HG03280 (cell line): ENCODE results near the gene STPG4.

Experiments used
- ATAC-seq: cut with Tn5 transposase; IDR thresholded peaks from one replicate; pipeline ENCODE4 v1.9.1; 2021; ENCODE audit warnings: mild to moderate bottlenecking, moderate library complexity; ENCODE audit not compliant: unreplicated experiment

STPG4 gene

DNA sequence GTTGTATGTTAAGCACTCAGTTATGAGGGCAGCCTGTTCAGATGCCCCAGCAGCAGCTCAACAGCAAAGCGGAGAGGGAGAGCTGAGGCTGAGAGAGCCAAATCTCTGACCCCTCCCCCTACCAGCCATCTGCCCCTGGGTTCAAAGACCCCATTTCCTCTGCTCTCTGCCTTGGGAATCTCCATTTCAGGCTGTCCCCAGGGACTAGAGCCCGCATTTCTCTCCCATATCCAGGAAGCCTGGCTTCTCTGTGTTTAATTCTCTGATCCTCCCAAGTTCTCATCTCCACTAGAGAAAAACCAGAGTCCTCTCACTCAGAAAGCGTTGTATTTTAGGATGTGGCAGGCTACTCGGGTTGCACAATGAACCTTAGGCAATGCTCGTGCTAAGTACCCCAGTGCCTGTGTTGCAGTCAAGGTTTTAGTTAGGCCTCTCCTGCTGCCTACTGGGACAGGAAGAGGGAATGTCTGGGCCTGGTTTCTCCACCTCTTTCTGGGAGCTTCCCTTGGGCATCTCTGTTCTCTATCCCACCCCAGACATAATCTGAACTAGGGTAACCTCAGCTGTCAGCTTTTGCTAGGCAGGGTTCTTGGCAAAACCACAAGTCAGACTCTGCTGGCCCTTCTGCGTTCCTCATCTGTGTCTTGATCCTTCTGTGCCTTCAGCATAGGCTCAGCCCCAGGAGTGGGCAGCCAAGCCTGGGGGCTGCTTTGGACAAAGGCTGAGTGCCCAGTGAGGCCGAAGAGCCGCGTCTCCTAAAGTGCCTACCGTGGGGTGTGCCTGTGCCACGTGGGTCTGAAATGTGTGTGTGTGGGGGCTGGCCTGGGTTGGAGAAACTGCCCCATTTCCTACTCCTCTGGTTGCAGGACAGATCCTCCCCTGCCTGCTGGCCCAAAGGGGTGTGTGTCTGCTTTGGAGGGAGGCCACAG lies 96.8 kb downstream of the STPG4 start:
- ATAC-seq = no peak

DNA sequence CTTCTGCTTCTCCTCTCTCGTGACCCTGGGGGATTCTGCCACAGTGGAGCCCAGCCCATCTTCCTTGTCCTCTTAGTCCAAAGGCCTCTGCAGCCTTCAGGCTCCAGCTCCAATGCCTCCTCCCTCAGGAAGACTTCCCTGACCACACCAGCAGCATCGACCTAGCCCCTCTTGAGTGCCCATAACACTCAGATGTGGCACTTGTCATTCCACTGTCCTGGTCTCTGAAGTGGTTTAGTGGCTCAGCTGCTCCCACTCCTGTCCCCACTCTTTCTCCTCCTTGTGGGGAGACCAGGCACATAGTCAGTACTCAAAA lies 97.5 kb downstream of the STPG4 start:
- ATAC-seq = no peak

DNA sequence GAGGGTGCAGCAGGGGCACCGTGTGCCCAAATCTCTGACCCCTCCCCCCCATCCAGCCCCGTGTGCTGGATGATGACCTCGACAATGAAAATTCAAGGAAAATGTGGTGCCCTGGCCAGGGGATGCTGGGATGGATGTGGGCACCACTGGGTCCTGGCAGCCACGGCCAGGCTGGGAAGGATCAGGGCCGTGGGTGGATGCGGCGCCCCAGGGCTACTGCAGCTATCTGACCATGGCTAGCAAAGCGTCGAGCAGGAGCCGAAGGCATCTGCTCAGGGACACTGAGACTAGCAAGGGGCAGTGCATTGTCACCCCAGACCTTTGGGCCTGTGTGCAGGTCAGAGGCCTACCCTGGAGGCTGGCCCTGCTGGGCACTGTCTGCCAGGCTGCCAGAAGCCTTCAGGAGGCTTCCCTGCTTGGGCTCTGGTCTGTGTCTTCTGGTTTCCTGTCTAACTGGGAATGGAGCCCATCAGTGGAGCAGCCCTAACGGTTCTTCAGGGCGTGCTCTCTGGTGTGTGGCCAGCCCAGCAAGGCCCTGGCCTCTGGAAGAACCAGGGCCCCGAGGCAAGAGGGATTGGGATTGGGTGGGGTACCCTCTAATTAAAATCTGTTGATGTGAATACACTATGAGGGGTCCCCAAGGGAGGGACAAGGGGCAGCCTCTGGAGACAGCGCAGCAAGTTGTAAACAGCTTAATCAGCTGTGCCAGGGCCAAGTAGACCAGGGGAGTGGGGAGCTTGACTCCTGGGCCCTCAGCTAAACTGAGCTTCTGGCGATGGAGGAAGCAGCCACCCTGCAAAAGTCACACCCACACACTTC lies 98.0 kb downstream of the STPG4 start:
- ATAC-seq = no peak

DNA sequence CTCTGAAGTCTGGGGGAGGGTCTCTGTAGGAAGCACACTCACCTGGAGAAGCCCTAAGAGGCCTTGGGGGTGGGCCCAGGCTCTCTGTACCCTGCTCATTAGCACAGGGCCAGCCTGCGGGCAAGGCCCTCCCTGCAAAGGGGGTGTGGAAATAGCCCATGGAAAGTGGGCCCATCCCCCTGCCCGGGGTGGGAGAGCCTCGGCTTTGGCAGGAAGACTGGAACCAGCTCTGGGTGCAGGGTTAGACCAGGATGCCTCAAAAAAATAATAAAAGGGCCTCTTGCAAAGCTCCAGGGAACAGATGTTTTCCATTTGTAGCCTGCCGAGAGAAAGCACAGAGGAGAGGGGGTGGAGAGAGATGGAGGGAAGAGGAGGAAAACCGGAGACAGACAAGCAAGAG lies 98.7 kb downstream of the STPG4 start:
- ATAC-seq = no peak

DNA sequence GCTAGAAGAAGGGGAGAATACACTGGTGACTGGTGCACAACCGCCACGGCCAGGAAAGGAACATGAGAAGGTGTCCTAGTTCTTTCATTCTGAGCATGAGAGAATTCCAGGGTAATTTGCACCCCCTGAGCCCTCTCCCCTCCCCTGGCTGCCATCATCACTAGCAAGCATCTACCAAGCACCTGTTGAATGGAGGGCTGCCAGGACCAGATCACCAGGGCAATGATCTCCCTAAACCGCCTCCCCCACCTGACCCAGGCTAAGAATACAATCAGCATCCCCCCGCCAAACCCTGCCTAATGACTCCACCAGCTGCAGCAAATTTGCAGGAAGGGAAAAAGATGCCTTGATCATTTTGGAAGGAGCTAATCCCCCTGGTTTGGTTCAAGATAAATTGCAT lies 100.2 kb downstream of the STPG4 start:
- no peak for ATAC-seq

DNA sequence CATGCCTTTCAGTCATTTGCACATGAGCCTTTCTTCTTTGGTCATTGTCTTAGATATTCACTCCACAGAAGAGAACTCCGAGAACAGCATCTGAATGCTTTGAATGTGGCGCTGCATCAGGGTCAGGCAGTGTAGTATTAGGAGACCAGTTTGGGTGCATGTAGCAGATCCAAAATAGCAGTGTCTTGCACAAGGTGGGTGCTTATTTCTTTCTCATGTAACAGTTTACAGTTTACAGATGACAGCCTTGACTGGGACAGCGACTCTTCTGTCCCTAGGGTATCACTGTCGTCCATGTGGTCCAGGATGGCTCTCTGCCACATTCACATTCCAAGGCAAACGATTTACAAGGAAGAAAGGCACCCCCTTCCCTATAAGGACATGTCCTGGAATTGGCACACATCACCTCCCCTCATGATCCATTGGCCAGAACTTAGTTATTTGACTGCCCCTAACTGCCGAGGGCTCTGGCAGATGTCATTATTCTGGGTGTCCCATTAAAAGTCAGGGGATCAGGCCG lies 101.0 kb downstream of the STPG4 start:
- ATAC-seq = no peak

DNA sequence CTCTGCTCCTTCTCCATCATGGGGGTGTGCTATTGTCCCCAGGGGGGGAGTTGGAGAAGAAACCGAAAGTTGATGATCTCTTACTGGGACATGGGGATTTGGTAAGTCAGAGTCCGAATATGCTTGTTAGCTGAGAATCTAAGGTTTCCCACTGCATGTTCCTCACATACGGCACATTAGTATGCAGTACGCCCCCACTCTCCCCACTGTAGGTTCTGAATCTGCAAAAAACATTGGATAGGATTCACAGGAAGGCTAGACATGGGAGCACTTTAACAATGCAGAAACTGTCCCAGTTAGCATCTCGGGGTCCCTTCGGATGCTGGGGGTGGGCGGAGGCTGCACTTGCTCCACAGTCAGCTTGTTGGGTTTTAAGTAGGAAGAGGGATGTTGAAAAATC lies 102.3 kb downstream of the STPG4 start:
- ATAC-seq = no peak

DNA sequence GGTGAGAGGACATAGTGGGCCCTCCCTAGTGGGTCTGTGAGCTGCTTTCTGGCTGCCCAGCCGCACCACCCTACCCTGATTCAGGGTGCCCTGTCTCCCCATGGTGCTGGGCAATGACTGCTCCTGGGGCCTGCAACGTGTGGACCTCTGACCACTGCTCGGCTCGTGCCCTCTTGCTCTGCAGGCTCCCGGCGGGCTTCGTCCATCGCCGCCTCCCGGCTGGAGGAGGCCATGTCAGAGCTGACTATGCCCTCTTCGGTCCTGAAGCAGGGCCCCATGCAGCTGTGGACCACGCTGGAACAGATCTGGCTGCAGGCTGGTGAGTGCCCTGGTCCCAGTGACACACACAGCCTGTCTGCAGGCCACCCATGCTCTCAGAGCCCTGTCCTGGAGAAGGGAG lies 103.5 kb downstream of the STPG4 start:
- ATAC-seq = no peak

DNA sequence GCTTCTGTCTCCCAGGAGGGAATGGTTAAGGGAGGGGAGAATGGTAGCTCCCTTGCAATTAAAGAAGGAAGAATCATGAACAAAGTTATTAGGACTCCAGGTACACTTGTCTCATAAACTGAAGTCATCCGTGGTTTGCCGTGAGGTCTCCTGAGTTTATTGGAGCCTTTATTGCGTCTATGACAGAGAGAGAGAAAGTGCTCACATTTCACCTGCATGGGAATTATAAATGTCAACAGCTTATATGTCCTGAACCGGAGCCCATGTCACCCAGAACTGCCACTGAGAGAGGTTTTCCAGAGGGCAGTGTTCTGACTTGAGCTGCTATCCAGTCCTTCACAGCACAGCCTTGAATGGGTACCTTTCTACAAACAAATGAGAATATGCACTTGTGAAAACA lies 104.3 kb downstream of the STPG4 start:
- ATAC-seq = no peak

DNA sequence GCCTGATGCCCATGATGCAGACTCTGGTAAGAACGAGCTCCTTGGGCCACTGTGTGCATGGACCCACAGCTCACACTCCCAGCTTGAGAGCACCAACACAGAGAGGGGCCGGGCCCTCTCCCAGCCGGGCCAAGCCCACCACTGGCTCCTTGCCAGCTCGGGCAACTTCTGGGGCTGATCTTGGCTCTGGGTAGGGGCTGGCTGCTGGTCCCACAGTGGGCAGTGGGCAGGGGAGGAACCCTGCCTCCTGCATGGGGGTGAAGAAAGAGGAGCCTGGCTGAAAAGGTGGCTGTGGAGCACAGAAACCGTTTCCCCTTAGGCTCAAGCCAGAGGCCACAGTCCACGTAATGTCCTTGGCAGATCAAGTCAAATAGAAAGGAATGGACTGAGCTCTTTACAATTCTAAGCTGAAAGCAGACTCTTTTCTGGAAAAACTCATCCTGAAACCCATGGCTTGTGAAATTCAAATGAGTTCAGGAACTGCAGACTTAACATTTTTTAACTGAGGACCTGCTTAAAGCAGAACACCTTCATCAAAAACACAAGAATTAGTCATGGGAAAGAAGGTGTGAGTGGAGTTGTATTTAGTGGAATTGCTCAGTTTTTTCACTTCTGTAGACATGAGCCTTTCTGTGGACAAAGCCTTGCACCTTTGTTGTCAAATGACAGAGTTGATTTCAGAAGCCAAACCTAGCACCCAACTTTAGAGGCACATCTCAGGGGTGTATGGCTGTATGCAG lies 104.9 kb downstream of the STPG4 start:
- no peak for ATAC-seq

DNA sequence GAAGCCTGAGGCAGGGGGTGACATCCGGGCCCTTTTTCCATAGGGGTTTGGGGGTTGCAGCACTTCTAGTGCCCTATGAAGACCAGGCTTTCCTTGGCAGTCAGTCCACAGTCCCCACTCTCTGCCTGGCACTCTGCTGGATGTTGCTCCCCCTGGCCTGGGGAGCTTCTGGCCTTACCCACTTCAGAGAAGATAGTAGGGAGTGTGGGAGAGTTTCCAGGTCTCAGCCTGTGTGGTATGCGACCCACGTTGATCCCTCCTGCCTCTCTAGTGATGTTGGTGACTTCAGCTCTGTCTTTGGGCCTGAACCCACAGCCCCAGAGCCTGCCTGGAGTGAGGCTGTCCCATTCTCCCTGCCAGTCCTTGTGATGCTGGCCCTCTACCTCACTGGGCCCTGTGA lies 105.6 kb downstream of the STPG4 start:
- no peak for ATAC-seq

DNA sequence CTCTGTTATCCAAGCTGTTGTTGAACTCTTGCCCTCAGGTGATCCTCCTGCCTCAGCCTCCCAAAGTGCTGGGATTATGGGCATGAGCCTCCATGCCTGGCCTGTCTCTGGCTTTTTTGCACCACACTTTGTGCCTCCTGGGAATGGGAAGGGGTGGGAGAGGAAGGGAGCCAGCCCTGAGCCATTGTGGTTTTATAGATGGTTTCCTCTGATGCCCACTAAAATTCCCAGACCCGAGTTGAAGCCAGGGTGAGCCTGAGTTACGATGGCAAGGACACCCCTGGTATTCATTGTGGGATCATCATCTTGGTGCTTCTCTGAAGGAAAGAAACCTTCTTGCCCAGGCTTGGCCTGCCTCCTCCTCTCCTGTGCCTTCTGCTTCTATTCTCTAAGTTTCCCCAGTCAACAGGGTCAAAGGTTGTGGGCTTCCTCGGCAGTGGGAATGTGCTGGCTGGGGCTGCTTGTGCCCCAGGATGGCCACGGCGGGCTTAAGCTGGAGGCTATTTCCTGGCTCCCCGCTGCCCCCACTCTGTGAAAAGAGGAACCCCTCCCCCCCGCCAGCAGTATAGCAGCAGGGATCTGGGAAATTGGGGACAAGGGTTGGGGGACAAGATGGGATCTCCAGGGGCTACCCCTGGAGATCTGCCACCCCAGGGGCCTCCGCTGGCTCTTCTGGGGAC lies 106.2 kb downstream of the STPG4 start:
- no peak for ATAC-seq

DNA sequence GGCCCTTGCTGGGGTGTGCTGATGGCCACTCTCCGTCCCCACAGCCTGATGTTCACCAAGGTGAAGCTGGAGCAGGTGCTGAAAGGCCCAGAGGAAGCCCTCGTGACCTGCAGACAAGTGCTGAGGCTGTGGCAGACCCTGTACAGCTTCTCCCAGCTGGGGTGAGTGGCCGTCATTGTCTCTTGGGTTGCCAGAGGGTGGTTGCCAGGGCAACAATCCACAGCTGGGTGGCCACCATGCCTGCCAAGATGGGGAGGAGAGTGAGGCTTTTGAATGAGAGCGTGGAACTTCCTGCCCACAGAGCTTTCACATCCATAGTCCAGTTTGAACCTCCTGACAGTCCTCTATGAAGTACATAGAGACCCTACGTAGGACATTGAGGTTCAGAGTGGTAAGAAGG lies 108.8 kb downstream of the STPG4 start:
- no peak for ATAC-seq

DNA sequence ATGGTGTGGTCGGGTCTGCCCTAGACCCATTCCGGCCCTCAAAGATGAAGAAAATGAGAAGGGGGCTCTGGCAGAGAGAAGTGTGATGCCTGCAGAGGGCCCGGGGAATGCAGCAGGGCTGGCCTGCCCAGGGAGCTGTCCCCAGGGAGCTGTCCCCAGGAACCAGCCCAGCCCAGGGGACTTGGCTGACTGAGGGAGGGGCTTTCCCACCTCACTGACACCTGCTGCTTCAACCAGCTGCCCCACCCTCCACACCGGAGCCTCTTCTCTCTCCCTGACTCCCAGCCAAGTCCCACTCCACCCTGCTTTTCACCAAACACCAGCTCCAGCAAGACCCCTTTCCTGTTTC lies 111.2 kb downstream of the STPG4 start:
- no peak for ATAC-seq

DNA sequence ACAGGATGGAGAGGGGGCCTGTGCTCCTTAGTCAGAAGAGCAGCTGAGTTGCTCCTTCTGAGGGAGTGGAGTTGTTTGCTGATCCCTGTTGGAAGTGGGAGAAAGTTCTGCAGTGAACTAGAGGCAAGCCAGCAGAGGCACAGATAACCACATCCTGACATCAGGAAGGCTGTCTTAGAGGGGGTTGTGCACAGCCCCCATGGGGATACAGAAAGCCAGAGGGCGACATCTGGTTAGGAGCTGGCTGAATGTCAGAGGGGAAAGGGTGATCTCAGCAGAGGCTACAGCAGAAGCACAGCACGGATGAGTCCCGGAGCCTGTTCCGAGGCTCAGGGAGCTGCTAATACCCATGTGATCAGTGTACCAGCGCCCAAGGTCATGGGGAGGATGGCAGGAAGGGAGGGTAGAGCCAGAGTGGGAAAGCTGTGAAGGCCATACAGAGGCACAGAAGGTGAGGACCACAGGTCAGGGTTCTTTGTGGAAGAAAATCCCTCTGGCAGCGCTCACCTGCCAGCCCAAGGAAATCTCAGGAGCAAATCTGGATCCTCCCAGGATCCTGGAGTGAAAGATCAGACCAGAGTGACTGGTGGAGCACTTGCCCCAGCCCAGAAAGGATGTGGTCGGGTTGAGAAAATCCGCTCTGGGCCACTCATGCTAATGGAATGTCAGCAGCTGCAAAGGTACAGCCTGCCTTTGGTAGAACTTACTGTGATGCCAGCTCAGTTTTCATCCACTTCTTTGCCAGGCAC lies 111.8 kb downstream of the STPG4 start:
- ATAC-seq = no peak

DNA sequence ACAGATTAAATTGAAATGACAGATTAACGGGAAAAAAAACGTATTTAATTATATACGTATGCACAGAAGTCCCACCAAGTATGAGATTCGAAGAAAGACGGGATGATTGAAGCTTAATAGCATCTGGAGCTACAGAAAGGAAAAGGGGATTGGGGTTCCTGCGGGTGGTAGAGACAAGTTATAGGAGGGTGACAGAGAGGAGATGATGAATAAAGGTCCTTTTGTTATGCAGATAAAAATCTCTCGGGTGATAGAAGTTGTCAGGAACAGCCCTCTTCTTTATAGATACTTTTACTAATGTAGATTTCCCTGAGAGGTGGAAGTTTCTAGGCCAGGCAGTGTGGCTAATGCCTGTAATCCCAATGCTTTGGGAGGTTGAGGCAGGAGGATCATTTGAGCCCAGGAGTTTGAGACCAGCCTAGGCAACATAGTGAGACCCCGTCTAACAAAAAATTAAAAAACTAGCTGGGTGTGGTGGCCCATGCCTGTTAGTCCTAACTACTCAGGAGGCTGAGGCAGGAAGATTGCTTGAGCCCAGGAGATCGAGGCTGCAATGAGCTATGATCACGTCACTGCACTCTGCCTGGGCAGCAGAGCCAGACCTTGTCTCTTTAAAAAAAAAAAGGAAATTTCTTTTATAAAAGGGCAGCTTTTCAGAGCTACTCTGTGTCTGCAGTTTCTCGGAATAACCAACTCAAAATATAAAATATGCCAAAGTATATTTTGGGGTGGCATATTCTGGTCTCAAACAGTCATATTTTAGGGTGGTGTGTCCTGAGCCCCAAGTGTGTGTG lies 113.0 kb downstream of the STPG4 start:
- ATAC-seq = no peak

DNA sequence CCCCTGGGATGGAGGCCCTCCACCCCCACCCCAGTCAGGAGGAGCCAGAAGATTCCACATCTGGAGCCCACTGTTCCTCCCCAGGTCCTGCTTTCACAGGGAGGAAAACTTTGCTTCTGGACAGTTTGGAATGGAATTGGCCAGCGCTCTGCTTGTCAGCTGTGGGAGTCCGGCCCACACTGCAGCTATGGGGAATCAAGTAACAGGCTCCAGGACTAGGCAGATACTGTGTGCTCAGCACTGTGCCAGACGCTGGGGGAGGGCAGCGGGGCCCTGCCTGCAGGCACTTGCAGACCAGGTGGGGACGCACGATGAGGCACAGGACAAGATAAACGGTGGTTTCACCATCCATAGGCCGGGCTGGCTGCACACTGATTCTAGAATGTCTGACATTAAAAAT lies 114.0 kb downstream of the STPG4 start:
- no peak for ATAC-seq

DNA sequence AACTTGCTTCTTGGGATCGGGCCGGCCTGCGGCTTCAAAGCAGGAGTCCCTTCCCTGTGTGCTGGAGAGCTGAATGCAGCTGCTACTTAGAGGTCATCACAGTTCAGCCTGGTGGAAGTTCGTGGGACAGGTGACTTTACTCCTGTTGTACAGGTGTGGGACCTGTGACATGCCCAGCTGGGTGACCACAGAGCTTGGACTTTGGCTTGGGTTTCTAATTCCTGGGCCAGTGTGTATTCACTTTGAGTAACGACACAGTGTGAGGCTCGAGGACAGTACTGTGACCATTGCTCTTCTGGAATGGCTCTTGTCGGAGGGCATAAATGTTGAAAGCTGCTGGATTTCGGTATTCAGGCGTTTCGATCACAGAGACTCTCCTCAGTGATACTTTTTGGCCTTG lies 114.5 kb downstream of the STPG4 start:
- no peak for ATAC-seq

DNA sequence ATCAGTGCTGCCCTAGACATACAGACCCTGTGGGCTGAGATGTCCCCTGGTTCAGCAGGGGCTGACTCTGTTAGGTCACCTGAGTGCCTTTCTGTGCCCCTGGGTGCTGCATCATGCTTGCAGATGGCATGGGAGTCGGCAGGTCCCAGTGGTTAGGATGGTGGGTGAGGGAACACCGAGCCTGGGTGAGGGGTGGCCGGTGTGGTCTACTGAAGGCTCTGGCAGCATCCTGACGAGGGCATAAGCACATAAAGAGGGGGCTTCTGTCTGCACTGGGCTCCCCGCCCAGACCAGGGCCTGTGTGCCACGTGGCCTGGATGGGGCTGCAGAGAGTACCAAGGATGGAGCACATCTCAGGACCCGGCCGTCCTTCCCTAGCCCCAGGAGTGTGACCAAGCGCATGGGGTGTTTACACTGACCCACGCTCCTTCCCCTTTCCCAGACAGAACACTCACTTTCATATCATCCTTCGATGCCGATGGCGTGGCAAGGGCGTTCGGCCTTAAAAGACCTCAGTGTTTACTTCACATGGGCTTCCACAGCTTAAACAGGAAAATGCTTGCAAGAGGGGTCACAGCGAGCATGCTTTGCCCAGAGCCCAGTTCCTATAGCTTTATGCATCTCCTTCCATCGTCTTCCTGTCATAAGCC lies 115.1 kb downstream of the STPG4 start:
- ATAC-seq = no peak
